ENCODE results near the gene PRPF31.

Gene PRPF31

DNA sequence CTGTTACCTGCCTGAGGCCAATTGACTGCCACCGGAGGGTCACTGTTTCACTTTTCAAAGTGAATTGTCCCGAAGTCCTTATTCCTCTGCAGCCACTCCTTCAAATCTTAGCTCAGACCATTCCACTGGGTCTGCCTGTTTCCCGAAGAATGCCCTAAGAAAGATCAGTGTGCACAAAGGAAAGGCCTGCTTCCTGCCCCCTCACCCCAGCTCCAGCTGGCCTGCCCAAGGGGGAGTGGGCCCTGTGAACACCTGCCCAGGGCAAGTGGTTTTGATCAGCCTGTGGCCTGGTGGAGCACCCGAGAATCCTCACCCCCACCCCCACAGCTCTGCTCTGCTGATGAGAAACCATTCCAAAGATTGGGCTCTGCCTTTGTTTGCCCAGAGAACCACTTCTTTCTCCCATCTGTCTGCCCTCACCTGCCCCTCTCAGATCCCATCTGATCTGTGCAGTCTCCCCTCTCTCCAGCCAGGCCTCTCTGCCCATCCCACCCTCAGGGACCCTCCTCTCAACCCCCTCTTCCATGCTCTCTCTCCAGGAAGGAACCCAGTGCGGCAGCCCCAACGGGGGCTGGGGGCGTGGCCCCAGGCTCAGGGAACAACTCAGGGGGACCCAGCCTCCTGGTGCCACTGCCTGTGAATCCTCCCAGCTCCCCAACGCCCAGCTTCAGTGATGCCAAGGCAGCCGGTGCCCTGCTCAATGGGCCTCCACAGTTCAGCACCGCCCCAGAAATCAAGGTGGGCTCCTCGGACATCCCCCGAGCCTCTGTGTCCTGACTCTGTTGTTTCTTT is 33.7 kb downstream of the PRPF31 start:
- H3K9me3 ChIP-seq: no peaks in the 10 kb centered on the region
- H3K36me3 ChIP-seq: peaks cover 93% of the 10 kb centered on the region
- H3K4me1 ChIP-seq: no peaks in the 10 kb centered on the region
- no peak for DNase-seq
- H3K4me3 ChIP-seq (ENCODE audit: low read depth, low read length): no peak overlapping the region
- no peaks in the 10 kb centered on the region for H3K27me3 ChIP-seq
- no peak for TF ChIP-seq CTCF (IDR thresholded peaks at IDR 0.05; ENCODE audit: low read depth, low read length)

GRCh38 chr19:54151362-54152035 is 35.9 kb downstream of the PRPF31 start:
- Histone ChIP-seq H3K4me3 (ENCODE audit: low read depth, low read length) (no peak overlapping the region), H3K36me3 (peaks cover 93% of the 10 kb centered on the region), H3K4me1 (no peaks in the 10 kb centered on the region), H3K9me3 (no peaks in the 10 kb centered on the region), H3K27me3 (no peaks in the 10 kb centered on the region)
- no peak for DNase-seq
- TF ChIP-seq CTCF (IDR thresholded peaks at IDR 0.05; ENCODE audit: low read depth, low read length): no peak

- Histone ChIP-seq H3K4me3 (ENCODE audit: low read depth, low read length) (no peak overlapping the region), H3K36me3 (peaks cover 93% of the 10 kb centered on the region), H3K4me1 (no peaks in the 10 kb centered on the region), H3K27me3 (no peaks in the 10 kb centered on the region), H3K9me3 (no peaks in the 10 kb centered on the region)
- DNase-seq: no peak
- TF ChIP-seq CTCF (IDR thresholded peaks at IDR 0.05; ENCODE audit: low read depth, low read length): no peak
These were observed 36.7 kb downstream of the PRPF31 start for GRCh38 chr19:54152267-54152666.

DNA sequence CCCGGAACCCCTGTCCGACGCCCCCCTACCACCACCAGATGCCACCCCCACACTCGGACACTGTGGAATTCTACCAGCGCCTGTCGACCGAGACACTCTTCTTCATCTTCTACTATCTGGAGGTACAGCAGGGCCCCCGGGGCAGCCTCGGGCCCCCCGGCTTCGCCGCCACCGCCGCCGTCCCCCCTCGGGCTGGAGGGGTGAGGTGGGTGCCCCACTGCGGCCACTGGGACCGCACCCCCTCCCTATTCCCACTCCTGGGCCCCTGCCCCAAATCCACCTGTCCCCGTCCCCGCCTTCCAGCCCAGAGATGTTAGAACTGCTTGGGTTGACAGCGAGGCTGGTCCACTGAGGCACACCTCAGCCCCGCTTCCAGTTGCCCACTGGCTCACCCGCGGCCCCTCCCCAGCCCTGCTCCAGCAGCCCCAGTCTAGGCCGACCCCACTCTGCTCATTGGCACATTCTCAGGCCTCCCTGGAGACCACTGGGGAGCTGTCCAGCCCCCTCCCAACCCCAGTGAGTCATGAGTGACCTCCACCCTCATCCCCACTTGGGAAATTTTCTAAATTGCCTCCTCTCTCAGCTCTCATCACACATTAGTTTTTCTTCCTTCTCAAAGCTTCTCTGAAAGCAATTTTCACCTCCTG is 37.4 kb downstream of the PRPF31 start:
- Histone ChIP-seq H3K9me3 (no peaks in the 10 kb centered on the region), H3K4me3 (ENCODE audit: low read depth, low read length) (no peak overlapping the region), H3K27me3 (no peaks in the 10 kb centered on the region), H3K4me1 (no peaks in the 10 kb centered on the region), H3K36me3 (peaks cover 93% of the 10 kb centered on the region)
- no peak for TF ChIP-seq CTCF (IDR thresholded peaks at IDR 0.05; ENCODE audit: low read depth, low read length)
- DNase-seq: no peak

GRCh38 chr19:54153731-54154326 is 38.3 kb downstream of the PRPF31 start:
- Histone ChIP-seq H3K9me3 (no peaks in the 10 kb centered on the region), H3K4me1 (no peaks in the 10 kb centered on the region), H3K27me3 (no peaks in the 10 kb centered on the region), H3K4me3 (ENCODE audit: low read depth, low read length) (no peak overlapping the region), H3K36me3 (peaks cover 86% of the 10 kb centered on the region)
- TF ChIP-seq CTCF (IDR thresholded peaks at IDR 0.05; ENCODE audit: low read depth, low read length): no peak
- DNase-seq: no peak

All from BE2C (cell line).